ENCODE results near the gene TYK2.
"Not testable (repeated sequence)": the region's sequence is repeated elsewhere in the genome, so short reads cannot be mapped to it uniquely, and the experiment has no call there.

Gene TYK2

GRCh38 chr19:10399878-10400277 lies 19.5 kb upstream of the TYK2 start:
- H3K4me3 ChIP-seq (ENCODE audit: low read depth, low read length) = no peak overlapping the region
- DNase-seq (ENCODE audit: low read depth) = no peak
- TF ChIP-seq CTCF (IDR thresholded peaks at IDR 0.05; ENCODE audit: low read depth, low read length, missing control alignments) = no peak
- in situ Hi-C loops (cut with HindIII; ENCODE audit: low sequenced_read_pairs) = loop anchor here (10.0 kb wide), 1 partner anchor 115 kb away; the partner anchor contains the start of genes ICAM4 and ICAM5

- DNase-seq (ENCODE audit: low read depth); H3K4me3 ChIP-seq (ENCODE audit: low read depth, low read length); in situ Hi-C loops (cut with HindIII; ENCODE audit: low sequenced_read_pairs): not testable (repeated sequence)
Measured at GRCh38 chr19:10399340-10399739, 19.0 kb upstream of the TYK2 start.

- H3K4me3 ChIP-seq (ENCODE audit: low read depth, low read length) = no peak overlapping the region
- TF ChIP-seq CTCF (IDR thresholded peaks at IDR 0.05; ENCODE audit: low read depth, low read length, missing control alignments) = no peak
- in situ Hi-C loops (cut with HindIII; ENCODE audit: low sequenced_read_pairs) = no loop called here
- no peak for DNase-seq (ENCODE audit: low read depth)
Measured at GRCh38 chr19:10398819-10399218, 18.4 kb upstream of the TYK2 start.

- in situ Hi-C loops (cut with HindIII; ENCODE audit: low sequenced_read_pairs) = no loop called here
- H3K4me3 ChIP-seq (ENCODE audit: low read depth, low read length) = no peak overlapping the region
- TF ChIP-seq CTCF (IDR thresholded peaks at IDR 0.05; ENCODE audit: low read depth, low read length, missing control alignments) = no peak
- DNase-seq (ENCODE audit: low read depth) = no peak
Measured at GRCh38 chr19:10395917-10396316, 15.5 kb upstream of the TYK2 start.

GRCh38 chr19:10395436-10395835 lies 15.1 kb upstream of the TYK2 start:
- TF ChIP-seq CTCF (IDR thresholded peaks at IDR 0.05; ENCODE audit: low read depth, low read length, missing control alignments) = no peak
- in situ Hi-C loops (cut with HindIII; ENCODE audit: low sequenced_read_pairs) = no loop called here
- DNase-seq (ENCODE audit: low read depth) = no peak
- no peak overlapping the region for H3K4me3 ChIP-seq (ENCODE audit: low read depth, low read length)

GRCh38 chr19:10395003-10395402 lies 14.6 kb upstream of the TYK2 start:
- no peak for DNase-seq (ENCODE audit: low read depth)
- TF ChIP-seq CTCF (IDR thresholded peaks at IDR 0.05; ENCODE audit: low read depth, low read length, missing control alignments) = no peak
- in situ Hi-C loops (cut with HindIII; ENCODE audit: low sequenced_read_pairs) = no loop called here
- no peak overlapping the region for H3K4me3 ChIP-seq (ENCODE audit: low read depth, low read length)

- TF ChIP-seq CTCF (IDR thresholded peaks at IDR 0.05; ENCODE audit: low read depth, low read length, missing control alignments) = no peak
- in situ Hi-C loops (cut with HindIII; ENCODE audit: low sequenced_read_pairs) = no loop called here
- no peak overlapping the region for H3K4me3 ChIP-seq (ENCODE audit: low read depth, low read length)
- DNase-seq (ENCODE audit: low read depth) = no peak
Measured at GRCh38 chr19:10393137-10393536, 12.8 kb upstream of the TYK2 start.

Data from astrocyte of the cerebellum (primary cell).